HepG2 (cell line): ENCODE results near the gene CHAF1A. TPM values are rescaled to one million over a fixed set of nuclear protein-coding genes. Genes with fewer than 3 reads are reported as not detected.

Experiments used
- ARHGAP35 ChIP-seq: sonication (generic); formaldehyde crosslinking; IDR thresholded peaks from 2 replicates; pipeline ENCODE4 v1.9.0; 2022; ENCODE audit warnings: mild to moderate bottlenecking, inconsistent platforms, moderate library complexity, missing genetic modification reagents, borderline replicate concordance
- GPBP1L1 ChIP-seq: sonication (generic); formaldehyde crosslinking; IDR thresholded peaks from 2 replicates; pipeline ENCODE4 v1.5.0; 2020; ENCODE audit warnings: mild to moderate bottlenecking, missing genetic modification reagents
- GTF2F1 ChIP-seq: fragments of 150-350 bp; IDR thresholded peaks from 2 replicates; pipeline ENCODE4 v1.6.1; 2014; ENCODE audit warnings: low read length
- HBP1 ChIP-seq: IDR thresholded peaks from 2 replicates; pipeline ENCODE4 v1.6.1; 2016; ENCODE audit warnings: low read depth, control low read depth
- HNRNPK ChIP-seq: fragments of 200-400 bp; formaldehyde crosslinking; IDR thresholded peaks from 2 replicates; pipeline ENCODE4 v1.6.1; 2018; ENCODE audit warnings: low read length, low read depth, moderate library complexity, mild to moderate bottlenecking; ENCODE audit not compliant: poor library complexity, severe bottlenecking
- HNRNPUL1 ChIP-seq: fragments of 200-400 bp; formaldehyde crosslinking; IDR thresholded peaks from 2 replicates; pipeline ENCODE4 v1.6.1; 2017; ENCODE audit warnings: low read depth, mild to moderate bottlenecking, low read length, moderate library complexity
- HOXA9 ChIP-seq: sonication (generic); formaldehyde crosslinking; IDR thresholded peaks from 2 replicates; pipeline ENCODE4 v1.8.1; 2022; ENCODE audit warnings: missing genetic modification reagents, mild to moderate bottlenecking, moderate library complexity, borderline replicate concordance
- KDM6A ChIP-seq: IDR thresholded peaks from 2 replicates; pipeline ENCODE4 v1.6.1; 2016; ENCODE audit warnings: low read depth
- MLLT10 ChIP-seq: sonication (generic); formaldehyde crosslinking; IDR thresholded peaks from 2 replicates; pipeline ENCODE4 v1.4.0; 2020; ENCODE audit warnings: missing genetic modification reagents
- NCOA2 ChIP-seq: sonication (generic); formaldehyde crosslinking; IDR thresholded peaks from 2 replicates; pipeline ENCODE4 v1.8.0; 2022; ENCODE audit warnings: inconsistent platforms
- NPAS2 ChIP-seq: sonication (generic); formaldehyde crosslinking; IDR thresholded peaks from 2 replicates; pipeline ENCODE4 v1.8.0; 2022; ENCODE audit warnings: mild to moderate bottlenecking, missing genetic modification reagents, borderline replicate concordance
- RAD51 ChIP-seq: fragments of 450-650 bp; IDR thresholded peaks from 2 replicates; pipeline ENCODE4 v1.6.1; 2016; ENCODE audit warnings: borderline replicate concordance
- STAT5B ChIP-seq: sonication (generic); formaldehyde crosslinking; IDR thresholded peaks from 2 replicates; pipeline ENCODE4 v1.4.0; 2020; ENCODE audit warnings: missing genetic modification reagents
- USF2 ChIP-seq, 2 experiments: sonication (generic) in 1 of 2; formaldehyde crosslinking in 1 of 2; IDR thresholded peaks; 2 replicates each; pipeline versions ENCODE4 v1.5.1 to v1.6.1; 2011 to 2020; ENCODE audit warnings: borderline replicate concordance in 1 of 2, low read depth in 1 of 2, low read length in 1 of 2, mild to moderate bottlenecking in 1 of 2, missing genetic modification reagents in 1 of 2, moderate library complexity in 1 of 2
- ZC3H13 ChIP-seq: sonication (generic); formaldehyde crosslinking; IDR thresholded peaks from 2 replicates; pipeline ENCODE4 v1.8.1; 2023; ENCODE audit warnings: mild to moderate bottlenecking, missing genetic modification reagents, moderate library complexity
- ZFP90 ChIP-seq: sonication (generic); formaldehyde crosslinking; IDR thresholded peaks from 2 replicates; pipeline ENCODE4 v1.8.0; 2022; ENCODE audit warnings: missing genetic modification reagents, mild to moderate bottlenecking, inconsistent platforms, borderline replicate concordance
- ZFY ChIP-seq: sonication (generic); formaldehyde crosslinking; IDR thresholded peaks from 2 replicates; pipeline ENCODE4 v1.4.0; 2020; ENCODE audit warnings: missing genetic modification reagents
- ZNF558 ChIP-seq: sonication (generic); formaldehyde crosslinking; IDR thresholded peaks from 2 replicates; pipeline ENCODE4 v1.9.0; 2022; ENCODE audit warnings: mild to moderate bottlenecking, missing genetic modification reagents, borderline replicate concordance
- ZNF703 ChIP-seq: sonication (generic); formaldehyde crosslinking; IDR thresholded peaks from 2 replicates; pipeline ENCODE4 v1.5.1; 2020; ENCODE audit warnings: missing genetic modification reagents, mild to moderate bottlenecking, moderate library complexity, borderline replicate concordance
- ZNF788 ChIP-seq: sonication (generic); formaldehyde crosslinking; IDR thresholded peaks from 2 replicates; pipeline ENCODE4 v1.5.0; 2020; ENCODE audit warnings: mild to moderate bottlenecking, missing genetic modification reagents, borderline replicate concordance
- polyA plus RNA-seq, 8 experiments: library from polyadenylated mRNA; depleted of rRNA in 3 of 8; stranded (reverse) in 7 of 8; unstranded in 1 of 8; fragments of >200 nt; fragmentation: Illumina TruSeq in 4 of 8; extraction: Trizol in 4 of 8; gene quantifications; 2 replicates each; pipeline versions ENCODE4 v1.2.1 to v1.2.3, GENCODE V29; 2011 to 2016; ENCODE audit warnings: low read depth in 4 of 8, missing spikeins in 1 of 8, mixed read lengths in 1 of 8; ENCODE audit not compliant: insufficient read depth in 1 of 8
- total RNA-seq, 5 experiments: library from RNA; depleted of rRNA; stranded (reverse); fragments of >200 nt; fragmentation: Illumina TruSeq; extraction: Trizol; gene quantifications; 2 replicates each; pipeline ENCODE4 v1.2.3, GENCODE V29; 2016; ENCODE audit warnings: low read depth in 1 of 5
- TF ChIP-seq, protein P1 (sequence below): IDR thresholded peaks from 2 replicates; pipeline ENCODE4 v1.6.1; 2016; ENCODE audit warnings: mild to moderate bottlenecking, missing biosample characterization, missing genetic modification reagents

CHAF1A gene
- total and polyA plus RNA-seq, 2 of the 13 experiments (the other 11 are each of a cell fraction or from before 2014, with no cell fraction given) = 11.0 to 34.8 TPM

GRCh38 chr19:4457654-4458395 lies 55.4 kb downstream of the CHAF1A start, which contains the start of gene UBXN6 (continued):
- peak; percentile 79 for TF ChIP-seq USF2 (IDR thresholded peaks at IDR 0.05; ENCODE audit: low read depth, low read length)
- TF ChIP-seq USF2 (CRISPR knock-in tag; IDR thresholded peaks at IDR 0.05; ENCODE audit: borderline replicate concordance) = peak; percentile 90; the same call in 1 of the 2 replicates
- TF ChIP-seq ZFP90 (CRISPR knock-in tag) = peak; percentile 34; the same call in 1 of the 2 replicates
- no peak for TF ChIP-seq HNRNPK
- TF ChIP-seq, protein P1, sequence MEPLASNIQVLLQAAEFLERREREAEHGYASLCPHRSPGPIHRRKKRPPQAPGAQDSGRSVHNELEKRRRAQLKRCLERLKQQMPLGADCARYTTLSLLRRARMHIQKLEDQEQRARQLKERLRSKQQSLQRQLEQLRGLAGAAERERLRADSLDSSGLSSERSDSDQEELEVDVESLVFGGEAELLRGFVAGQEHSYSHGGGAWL (CRISPR knock-in tag) = no peak
- TF ChIP-seq ZNF703 (CRISPR knock-in tag) = no peak
- TF ChIP-seq RAD51 = peak; percentile 63; the same call in 1 of the 2 replicates
- no peak for TF ChIP-seq KDM6A (CRISPR knock-in tag)
- no peak for TF ChIP-seq MLLT10 (CRISPR knock-in tag)
- TF ChIP-seq GTF2F1 = no peak
- TF ChIP-seq ZNF788 (CRISPR knock-in tag) = peak; percentile 91; the same call in 1 of the 2 replicates
- TF ChIP-seq NCOA2 = peak; percentile 51; the same call in 1 of the 2 replicates
- no peak for TF ChIP-seq ARHGAP35
- TF ChIP-seq HNRNPUL1 = no peak
- no peak for TF ChIP-seq HOXA9 (CRISPR knock-in tag)
- TF ChIP-seq ZNF558 (CRISPR knock-in tag) = no peak
- TF ChIP-seq NPAS2 (CRISPR knock-in tag) = no peak
- TF ChIP-seq HBP1 = no peak; the same call in 1 of the 2 replicates
- TF ChIP-seq STAT5B (CRISPR knock-in tag) = no peak
- TF ChIP-seq ZC3H13 = no peak
- peak; percentile 38; the same call in 1 of the 2 replicates for TF ChIP-seq ZFY (CRISPR knock-in tag)
- TF ChIP-seq GPBP1L1 (CRISPR knock-in tag) = no peak
